ENCODE results near the gene OR52R1. TPM values are rescaled to one million over a fixed set of nuclear protein-coding genes. Genes with fewer than 3 reads are reported as not detected.

Gene OR52R1
- total RNA-seq, 6 experiments from 2014 or later: not detected

- H3K4me1 ChIP-seq: no peaks in the 10 kb centered on the region
- ATAC-seq (no peak), DNase-seq (no peak)
- H3K27ac ChIP-seq: no peak overlapping the region
- 19% methylated on average over 2 of the region's 2 CpGs for WGBS (ENCODE audit: insufficient coverage, low coverage, low lambda C conversion rate, missing lambda C conversion rate)
- H3K27me3 ChIP-seq: no peaks in the 10 kb centered on the region
- TF ChIP-seq POLR2A (IDR thresholded peaks at IDR 0.05): no peak
- TF ChIP-seq, protein P1, sequence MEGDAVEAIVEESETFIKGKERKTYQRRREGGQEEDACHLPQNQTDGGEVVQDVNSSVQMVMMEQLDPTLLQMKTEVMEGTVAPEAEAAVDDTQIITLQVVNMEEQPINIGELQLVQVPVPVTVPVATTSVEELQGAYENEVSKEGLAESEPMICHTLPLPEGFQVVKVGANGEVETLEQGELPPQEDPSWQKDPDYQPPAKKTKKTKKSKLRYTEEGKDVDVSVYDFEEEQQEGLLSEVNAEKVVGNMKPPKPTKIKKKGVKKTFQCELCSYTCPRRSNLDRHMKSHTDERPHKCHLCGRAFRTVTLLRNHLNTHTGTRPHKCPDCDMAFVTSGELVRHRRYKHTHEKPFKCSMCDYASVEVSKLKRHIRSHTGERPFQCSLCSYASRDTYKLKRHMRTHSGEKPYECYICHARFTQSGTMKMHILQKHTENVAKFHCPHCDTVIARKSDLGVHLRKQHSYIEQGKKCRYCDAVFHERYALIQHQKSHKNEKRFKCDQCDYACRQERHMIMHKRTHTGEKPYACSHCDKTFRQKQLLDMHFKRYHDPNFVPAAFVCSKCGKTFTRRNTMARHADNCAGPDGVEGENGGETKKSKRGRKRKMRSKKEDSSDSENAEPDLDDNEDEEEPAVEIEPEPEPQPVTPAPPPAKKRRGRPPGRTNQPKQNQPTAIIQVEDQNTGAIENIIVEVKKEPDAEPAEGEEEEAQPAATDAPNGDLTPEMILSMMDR (IDR thresholded peaks at IDR 0.05): no peak
- H3K9me3 ChIP-seq: no peaks in the 10 kb centered on the region
- intact Hi-C loops (cut with DNase I): no loop called here
- no peak overlapping the region for H3K4me3 ChIP-seq
- H3K36me3 ChIP-seq: no peaks in the 10 kb centered on the region
Measured at GRCh38 chr11:4830909-4831308, 26.7 kb upstream of the OR52R1 start.

DNA sequence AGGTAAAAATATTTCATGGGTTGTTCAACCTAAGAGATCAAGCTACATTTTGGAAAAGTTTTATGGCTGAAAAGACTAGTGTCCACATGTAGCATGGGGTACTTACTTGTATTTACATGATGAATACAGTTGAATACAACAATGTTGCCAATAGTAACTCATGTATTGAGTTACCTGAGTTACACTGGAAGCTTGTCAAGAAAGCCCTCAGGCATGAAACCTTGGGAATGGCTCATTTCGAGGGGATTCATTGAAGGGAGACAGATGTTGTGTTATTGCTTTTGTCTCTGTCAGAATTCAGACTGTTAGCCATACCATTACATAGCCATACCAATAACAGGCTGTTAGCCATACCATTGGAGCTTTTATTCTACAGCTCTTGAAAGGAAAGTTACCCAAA lies 26.2 kb upstream of the OR52R1 start:
- no peak for DNase-seq
- TF ChIP-seq, protein P1 (IDR thresholded peaks at IDR 0.05): no peak
- TF ChIP-seq POLR2A (IDR thresholded peaks at IDR 0.05): no peak
- Histone ChIP-seq H3K27ac (no peak overlapping the region), H3K27me3 (no peaks in the 10 kb centered on the region), H3K4me1 (no peaks in the 10 kb centered on the region), H3K9me3 (no peaks in the 10 kb centered on the region), H3K36me3 (no peaks in the 10 kb centered on the region), H3K4me3 (no peak overlapping the region)
- intact Hi-C loops (cut with DNase I): no loop called here
- ATAC-seq: no peak
- 17% methylated on average over 1 of the region's 1 CpG for WGBS (ENCODE audit: insufficient coverage, low coverage, low lambda C conversion rate, missing lambda C conversion rate)

DNA sequence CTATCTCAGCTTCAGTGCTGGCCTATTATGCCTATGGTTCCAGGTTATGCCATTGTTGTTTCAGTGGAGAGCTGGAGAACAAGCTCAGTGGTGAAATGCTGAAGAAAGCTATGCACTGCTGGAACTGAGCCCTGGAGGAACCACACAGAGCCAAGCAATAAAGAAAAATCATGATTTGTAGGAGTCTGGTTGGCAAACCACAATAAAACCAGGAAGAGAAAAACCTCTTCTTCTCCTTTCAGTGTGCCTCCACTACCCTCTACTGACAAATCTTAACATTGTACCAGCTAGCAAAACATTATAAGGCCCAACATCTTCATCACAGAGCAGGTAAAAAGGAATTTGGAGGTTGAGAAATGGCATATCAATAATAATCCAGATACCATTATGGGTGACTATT lies 22.2 kb upstream of the OR52R1 start:
- H3K4me1 ChIP-seq: no peaks in the 10 kb centered on the region
- no peaks in the 10 kb centered on the region for H3K27me3 ChIP-seq
- TF ChIP-seq, protein P1 (IDR thresholded peaks at IDR 0.05): no peak
- TF ChIP-seq POLR2A (IDR thresholded peaks at IDR 0.05): no peak
- H3K36me3 ChIP-seq: no peaks in the 10 kb centered on the region
- H3K4me3 ChIP-seq: no peak overlapping the region
- no peak overlapping the region for H3K27ac ChIP-seq
- intact Hi-C loops (cut with DNase I): no loop called here
- DNase-seq (no peak), ATAC-seq (no peak)
- no peaks in the 10 kb centered on the region for H3K9me3 ChIP-seq

- ATAC-seq (no peak), DNase-seq (no peak)
- no peak for TF ChIP-seq POLR2A (IDR thresholded peaks at IDR 0.05)
- TF ChIP-seq, protein P1 (IDR thresholded peaks at IDR 0.05): no peak
- no peak overlapping the region for H3K4me3 ChIP-seq
- no peak overlapping the region for H3K27ac ChIP-seq
- no peaks in the 10 kb centered on the region for H3K4me1 ChIP-seq
- H3K36me3 ChIP-seq: no peaks in the 10 kb centered on the region
- H3K27me3 ChIP-seq: no peaks in the 10 kb centered on the region
- H3K9me3 ChIP-seq: no peaks in the 10 kb centered on the region
- intact Hi-C loops (cut with DNase I): no loop called here
Measured at GRCh38 chr11:4825132-4825531, 21.0 kb upstream of the OR52R1 start.

DNA sequence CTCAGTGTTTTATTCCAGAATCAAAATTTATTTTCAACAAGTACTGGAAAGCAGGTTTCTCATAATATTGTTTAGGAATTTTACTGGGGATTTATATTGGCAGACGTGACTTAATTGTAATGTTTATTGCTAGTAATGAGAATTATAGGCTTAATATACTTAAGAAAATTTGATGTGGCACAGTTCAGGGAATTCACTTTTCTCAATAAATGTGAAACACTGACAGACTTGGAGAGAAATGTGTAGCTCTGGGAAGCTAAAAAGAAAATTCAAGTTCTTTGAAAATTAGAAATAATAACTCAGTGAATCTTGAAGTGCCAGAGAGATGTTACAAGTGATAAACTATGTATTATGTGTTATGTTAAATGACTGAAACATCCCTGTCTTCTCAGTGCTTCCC lies 16.8 kb upstream of the OR52R1 start, which contains the start of gene OR51F2:
Gene OR51F2, plus strand, starts transcription at position 301 of the 400 bp plus-strand sequence. CDS start 101 bp downstream, outside the sequence.
- Histone ChIP-seq H3K4me1 (no peaks in the 10 kb centered on the region), H3K27me3 (no peaks in the 10 kb centered on the region), H3K4me3 (no peak within 1 kb of the TSS), H3K36me3 (no peaks in the 10 kb centered on the region), H3K27ac (no peak within 1 kb of the TSS), H3K9me3 (no peaks in the 10 kb centered on the region)
- TF ChIP-seq POLR2A (IDR thresholded peaks at IDR 0.05): no peak
- TF ChIP-seq, protein P1 (IDR thresholded peaks at IDR 0.05): no peak
- DNase-seq: no peak
- intact Hi-C loops (cut with DNase I): no loop called here
- WGBS (ENCODE audit: insufficient coverage, low coverage, low lambda C conversion rate, missing lambda C conversion rate): 60% methylated on average over 1 of the region's 1 CpG
- no peak for ATAC-seq

Data from right lobe of liver (tissue), 6 donors.